HepG2 (cell line): ENCODE results near the gene TRNP1. TPM values are rescaled to one million over a fixed set of nuclear protein-coding genes. Genes with fewer than 3 reads are reported as not detected.

Source experiments
- FIP1L1 ChIP-seq: fragments of 200-400 bp; formaldehyde crosslinking; IDR thresholded peaks from 2 replicates; pipeline ENCODE4 v1.6.1; 2018; ENCODE audit warnings: low read depth, mild to moderate bottlenecking, low read length, moderate library complexity, borderline replicate concordance; ENCODE audit not compliant: insufficient read depth
- HMGXB4 ChIP-seq, 2 experiments: sonication (generic) in 1 of 2; formaldehyde crosslinking in 1 of 2; IDR thresholded peaks; 2 replicates each; pipeline versions ENCODE4 v1.4.0 to v1.6.1; 2018 to 2020; ENCODE audit warnings: missing genetic modification reagents in 2 of 2, borderline replicate concordance in 1 of 2, low read depth in 1 of 2, mild to moderate bottlenecking in 1 of 2, missing biosample characterization in 1 of 2
- IKZF4 ChIP-seq: sonication (generic); formaldehyde crosslinking; IDR thresholded peaks from 2 replicates; pipeline ENCODE4 v1.5.1; 2020; ENCODE audit warnings: borderline replicate concordance, mild to moderate bottlenecking, low read depth, missing genetic modification reagents; ENCODE audit errors: not compliant biosample characterization
- NFATC3 ChIP-seq: sonication (generic); formaldehyde crosslinking; IDR thresholded peaks from 2 replicates; pipeline ENCODE4 v1.5.1; 2020; ENCODE audit warnings: mild to moderate bottlenecking, missing genetic modification reagents
- REPIN1 ChIP-seq: sonication (generic); formaldehyde crosslinking; IDR thresholded peaks from 2 replicates; pipeline ENCODE4 v1.8.0; 2022; ENCODE audit warnings: missing genetic modification reagents, low read depth, mild to moderate bottlenecking, borderline replicate concordance
- RXRB ChIP-seq: IDR thresholded peaks from 2 replicates; pipeline ENCODE4 v1.6.1; 2016; ENCODE audit warnings: borderline replicate concordance, missing genetic modification reagents, missing compliant biosample characterization
- SALL1 ChIP-seq: sonication (generic); formaldehyde crosslinking; IDR thresholded peaks from 2 replicates; pipeline ENCODE4 v1.8.0; 2022; ENCODE audit warnings: mild to moderate bottlenecking, missing genetic modification reagents
- TEAD3 ChIP-seq: optimal IDR thresholded peaks from 2 replicates; pipeline ENCODE3; 2016; ENCODE audit warnings: borderline replicate concordance
- ZNF407 ChIP-seq: sonication (generic); formaldehyde crosslinking; IDR thresholded peaks from one replicate; pipeline ENCODE4 v1.5.1; 2020; ENCODE audit warnings: mild to moderate bottlenecking, missing genetic modification reagents; ENCODE audit errors: not compliant biosample characterization
- ZNF451 ChIP-seq: sonication (generic); formaldehyde crosslinking; IDR thresholded peaks from 2 replicates; pipeline ENCODE4 v1.5.0; 2020; ENCODE audit warnings: mild to moderate bottlenecking, missing genetic modification reagents
- ZNF510 ChIP-seq: sonication (generic); formaldehyde crosslinking; IDR thresholded peaks from 2 replicates; pipeline ENCODE4 v1.4.0; 2020; ENCODE audit warnings: low read depth, mild to moderate bottlenecking, missing genetic modification reagents
- polyA plus RNA-seq, 8 experiments: library from polyadenylated mRNA; depleted of rRNA in 3 of 8; stranded (reverse) in 7 of 8; unstranded in 1 of 8; fragments of >200 nt; fragmentation: Illumina TruSeq in 4 of 8; extraction: Trizol in 4 of 8; gene quantifications; 2 replicates each; pipeline versions ENCODE4 v1.2.1 to v1.2.3, GENCODE V29; 2011 to 2016; ENCODE audit warnings: low read depth in 4 of 8, missing spikeins in 1 of 8, mixed read lengths in 1 of 8; ENCODE audit not compliant: insufficient read depth in 1 of 8
- total RNA-seq, 5 experiments: library from RNA; depleted of rRNA; stranded (reverse); fragments of >200 nt; fragmentation: Illumina TruSeq; extraction: Trizol; gene quantifications; 2 replicates each; pipeline ENCODE4 v1.2.3, GENCODE V29; 2016; ENCODE audit warnings: low read depth in 1 of 5

Gene TRNP1
- total and polyA plus RNA-seq, 2 of the 13 experiments (the other 11 are each of a cell fraction or from before 2014, with no cell fraction given), result 42.0 to 158 TPM

DNA sequence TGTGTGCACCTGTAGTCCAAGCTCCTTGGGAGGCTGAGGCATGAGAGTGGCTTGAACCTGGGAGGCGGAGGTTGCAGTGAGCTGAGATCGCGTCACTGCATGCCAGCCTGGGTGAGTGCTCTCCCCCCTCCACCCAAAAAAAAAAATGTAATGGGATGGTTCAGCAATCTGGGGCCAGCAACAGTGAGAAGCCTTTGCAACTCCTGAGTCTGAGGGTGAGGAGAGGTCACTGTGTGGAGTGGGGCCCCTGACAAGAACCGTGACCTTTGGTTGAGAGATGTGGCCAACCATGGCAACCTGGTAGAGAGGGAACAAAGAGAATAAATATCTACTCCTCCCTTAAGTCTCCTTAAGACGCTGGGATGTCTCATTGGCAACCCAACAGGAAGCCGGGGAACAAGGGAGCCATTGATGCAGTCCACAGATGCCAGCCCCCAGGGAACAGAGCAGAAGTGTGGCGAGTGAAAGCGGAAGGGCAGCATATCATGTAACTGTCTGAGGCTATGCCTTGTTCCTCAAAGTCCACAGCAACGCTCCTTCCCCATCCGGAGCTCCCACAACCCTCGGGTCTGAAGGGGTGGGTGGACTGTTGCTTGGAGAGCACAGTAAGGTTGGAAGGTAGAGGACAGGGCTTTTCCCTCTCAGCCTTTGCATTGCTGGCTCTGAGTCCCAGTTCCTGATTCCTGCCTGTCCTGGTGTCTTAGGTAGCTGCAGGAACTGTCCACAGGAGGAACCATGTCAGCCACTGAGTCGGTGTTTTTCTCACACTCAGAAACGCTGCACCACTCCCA is 8.3 kb downstream of the TRNP1 start (continued):
- TF ChIP-seq FIP1L1 (peak; percentile 65; the same call in 1 of the 2 replicates), NFATC3 (0 out of 2 replicates have a peak, but pooled peaks have one; percentile 63), ZNF510 (0 out of 2 replicates have a peak, but pooled peaks have one; percentile 29), REPIN1 (0 out of 2 replicates have a peak, but pooled peaks have one; percentile 28), ZNF451 (CRISPR knock-in tag) (0 out of 2 replicates have a peak, but pooled peaks have one; percentile 18), HMGXB4 (CRISPR knock-in tag; IDR thresholded peaks at IDR 0.05; ENCODE audit: borderline replicate concordance in 1 of 2, low read depth in 1 of 2) (0 out of 4 replicates have a peak, but pooled peaks of 1 of the 2 experiments have one; percentile 30), SALL1 (CRISPR knock-in tag) (0 out of 2 replicates have a peak, but pooled peaks have one; percentile 7), TEAD3 (CRISPR knock-in tag) (peak; percentile 25), ZNF407 (CRISPR knock-in tag) (peak; percentile 25), RXRB (CRISPR knock-in tag) (0 out of 2 replicates have a peak, but pooled peaks have one; percentile 53), IKZF4 (CRISPR knock-in tag) (peak; percentile 50)
